Measurements from ENCODE around the gene DHX8. TPM values are rescaled to one million over a fixed set of nuclear protein-coding genes. Genes with fewer than 3 reads are reported as not detected.
"Not testable (repeated sequence)": the region's sequence is repeated elsewhere in the genome, so short reads cannot be mapped to it uniquely, and the experiment has no call there.

The DHX8 gene
- polyA plus RNA-seq, 6 donors from 2014 or later, result 20.5 to 40.4 (median 30.8) TPM

- H3K4me1 Mint-ChIP-seq; H3K9me3 Mint-ChIP-seq; H3K27ac Mint-ChIP-seq; DNase-seq; ATAC-seq (ENCODE audit: low read depth in 2 of 2); H3K36me3 Mint-ChIP-seq; H3K4me3 Mint-ChIP-seq: not testable (repeated sequence)
- H3K27me3 Mint-ChIP-seq, result peaks cover under 1 to 26% (median 14%) of the 10 kb centered on the region in 3 donors
Observed at GRCh38 chr17:43450791-43451190, 33.0 kb upstream of the DHX8 start.

- DNase-seq; H3K27ac Mint-ChIP-seq; H3K36me3 Mint-ChIP-seq; H3K4me3 Mint-ChIP-seq; ATAC-seq (ENCODE audit: low read depth in 2 of 2); H3K9me3 Mint-ChIP-seq; H3K4me1 Mint-ChIP-seq: not testable (repeated sequence)
- H3K27me3 Mint-ChIP-seq, result peaks cover 10 to 31% (median 15%) of the 10 kb centered on the region in 3 donors
Observed at GRCh38 chr17:43451741-43452140, 32.0 kb upstream of the DHX8 start.

GRCh38 chr17:43453331-43453812 lies 30.4 kb upstream of the DHX8 start:
- Mint-ChIP-seq H3K27me3 (peaks cover 11 to 25% (median 14%) of the 10 kb centered on the region in 3 donors), H3K9me3 (peaks cover 0 to 5% (median 0%) of the 10 kb centered on the region in 7 donors), H3K4me1 (no peaks in the 10 kb centered on the region), H3K4me3 (no peak overlapping the region), H3K27ac (no peak overlapping the region), H3K36me3 (no peaks in the 10 kb centered on the region)
- ATAC-seq (ENCODE audit: low read depth in 2 of 2), result no peak
- DNase-seq, result no peak

GRCh38 chr17:43454868-43455267 lies 28.9 kb upstream of the DHX8 start:
- Mint-ChIP-seq H3K4me1 (no peaks in the 10 kb centered on the region), H3K27me3 (peaks cover 13 to 14% (median 14%) of the 10 kb centered on the region in 3 donors), H3K4me3 (no peak overlapping the region), H3K9me3 (peaks cover 0 to 5% (median 0%) of the 10 kb centered on the region in 7 donors), H3K27ac (no peak overlapping the region), H3K36me3 (no peaks in the 10 kb centered on the region)
- DNase-seq (no peak), ATAC-seq (ENCODE audit: low read depth in 2 of 2) (no peak)

- DNase-seq, result no peak
- H3K27me3 Mint-ChIP-seq, result peaks cover 14 to 25% (median 23%) of the 10 kb centered on the region in 3 donors
- peaks cover 0 to 4% (median 0%) of the 10 kb centered on the region in 7 donors for H3K9me3 Mint-ChIP-seq
- H3K27ac Mint-ChIP-seq, result no peak overlapping the region
- H3K36me3 Mint-ChIP-seq, result no peaks in the 10 kb centered on the region
- H3K4me1 Mint-ChIP-seq, result no peaks in the 10 kb centered on the region
- no peak for ATAC-seq (ENCODE audit: low read depth in 2 of 2)
- H3K4me3 Mint-ChIP-seq, result no peak overlapping the region
Observed at GRCh38 chr17:43456029-43456428, 27.7 kb upstream of the DHX8 start.

- Mint-ChIP-seq H3K27ac (no peak overlapping the region), H3K4me1 (no peaks in the 10 kb centered on the region), H3K4me3 (no peak overlapping the region), H3K9me3 (peaks cover 0 to 1% (median 0%) of the 10 kb centered on the region in 7 donors), H3K36me3 (no peaks in the 10 kb centered on the region), H3K27me3 (peaks cover 14 to 23% (median 20%) of the 10 kb centered on the region in 3 donors)
- ATAC-seq (ENCODE audit: low read depth in 2 of 2) (no peak), DNase-seq (no peak)
Observed at GRCh38 chr17:43456661-43457361, 27.0 kb upstream of the DHX8 start.

- no peak for ATAC-seq (ENCODE audit: low read depth in 2 of 2)
- Mint-ChIP-seq H3K9me3 (peaks cover 0 to 1% (median 0%) of the 10 kb centered on the region in 7 donors), H3K4me3 (no peak overlapping the region), H3K27ac (no peak overlapping the region), H3K4me1 (no peaks in the 10 kb centered on the region), H3K27me3 (peaks cover 14 to 23% (median 20%) of the 10 kb centered on the region in 3 donors), H3K36me3 (no peaks in the 10 kb centered on the region)
- no peak for DNase-seq
Observed at GRCh38 chr17:43457362-43457692, 26.4 kb upstream of the DHX8 start.

GRCh38 chr17:43459878-43460277 lies 23.9 kb upstream of the DHX8 start:
- not testable (repeated sequence) for H3K4me1 Mint-ChIP-seq; ATAC-seq (ENCODE audit: low read depth in 2 of 2); H3K4me3 Mint-ChIP-seq; H3K9me3 Mint-ChIP-seq; DNase-seq; H3K27ac Mint-ChIP-seq; H3K36me3 Mint-ChIP-seq
- peaks cover 6 to 33% (median 28%) of the 10 kb centered on the region in 3 donors for H3K27me3 Mint-ChIP-seq

GRCh38 chr17:43461185-43461584 lies 22.6 kb upstream of the DHX8 start:
- H3K9me3 Mint-ChIP-seq, result peaks cover 0 to 1% (median 0%) of the 10 kb centered on the region in 7 donors
- H3K36me3 Mint-ChIP-seq, result no peaks in the 10 kb centered on the region
- no peaks in the 10 kb centered on the region for H3K4me1 Mint-ChIP-seq
- H3K4me3 Mint-ChIP-seq, result no peak overlapping the region
- ATAC-seq (ENCODE audit: low read depth in 2 of 2) (no peak), DNase-seq (no peak)
- peaks cover 5 to 38% (median 32%) of the 10 kb centered on the region in 3 donors for H3K27me3 Mint-ChIP-seq
- H3K27ac Mint-ChIP-seq, result no peak overlapping the region

- H3K9me3 Mint-ChIP-seq; H3K36me3 Mint-ChIP-seq; ATAC-seq (ENCODE audit: low read depth in 2 of 2): not testable (repeated sequence)
Observed at GRCh38 chr17:43462569-43462968, 21.2 kb upstream of the DHX8 start.

GRCh38 chr17:43463241-43463640 lies 20.5 kb upstream of the DHX8 start:
- DNase-seq, result no peak
- Mint-ChIP-seq H3K4me1 (no peaks in the 10 kb centered on the region), H3K9me3 (peaks cover 0 to 1% (median 0%) of the 10 kb centered on the region in 7 donors), H3K27me3 (peaks cover 0 to 36% (median 32%) of the 10 kb centered on the region in 3 donors), H3K36me3 (no peaks in the 10 kb centered on the region), H3K27ac (no peak overlapping the region), H3K4me3 (no peak overlapping the region)
- ATAC-seq (ENCODE audit: low read depth in 2 of 2), result no peak

More at GRCh38 chr17:43462569-43462968, 21.2 kb upstream of the DHX8 start:
- not testable (repeated sequence) for DNase-seq, H3K4me1 Mint-ChIP-seq, H3K27ac Mint-ChIP-seq, H3K4me3 Mint-ChIP-seq
- H3K27me3 Mint-ChIP-seq, result peaks cover 0 to 31% (median 26%) of the 10 kb centered on the region in 3 donors

- H3K4me3 Mint-ChIP-seq, result no peak overlapping the region
- peaks cover 0 to 44% (median 39%) of the 10 kb centered on the region in 3 donors for H3K27me3 Mint-ChIP-seq
- no peak overlapping the region for H3K27ac Mint-ChIP-seq
- no peaks in the 10 kb centered on the region for H3K36me3 Mint-ChIP-seq
- DNase-seq, result no peak
- H3K9me3 Mint-ChIP-seq, result peaks cover 0 to 1% (median 0%) of the 10 kb centered on the region in 7 donors
- H3K4me1 Mint-ChIP-seq, result no peaks in the 10 kb centered on the region
- ATAC-seq (ENCODE audit: low read depth in 2 of 2), result no peak
Observed at GRCh38 chr17:43464046-43464445, 19.7 kb upstream of the DHX8 start.

- no peaks in the 10 kb centered on the region for H3K36me3 Mint-ChIP-seq
- peaks cover 0 to 1% (median 0%) of the 10 kb centered on the region in 7 donors for H3K9me3 Mint-ChIP-seq
- H3K27ac Mint-ChIP-seq, result no peak overlapping the region
- DNase-seq, result no peak
- ATAC-seq (ENCODE audit: low read depth in 2 of 2), result no peak
- peaks cover 0 to 40% (median 36%) of the 10 kb centered on the region in 3 donors for H3K27me3 Mint-ChIP-seq
- no peak overlapping the region for H3K4me3 Mint-ChIP-seq
- no peaks in the 10 kb centered on the region for H3K4me1 Mint-ChIP-seq
Observed at GRCh38 chr17:43465049-43465448, 18.7 kb upstream of the DHX8 start.

- DNase-seq (no peak), ATAC-seq (ENCODE audit: low read depth in 2 of 2) (no peak)
- H3K27ac Mint-ChIP-seq, result no peak overlapping the region
- H3K4me3 Mint-ChIP-seq, result no peak overlapping the region
- H3K27me3 Mint-ChIP-seq, result peaks cover 4 to 41% (median 36%) of the 10 kb centered on the region in 3 donors
- H3K4me1 Mint-ChIP-seq, result no peaks in the 10 kb centered on the region
- H3K36me3 Mint-ChIP-seq, result no peaks in the 10 kb centered on the region
- peaks cover 0 to under 1% (median 0%) of the 10 kb centered on the region in 7 donors for H3K9me3 Mint-ChIP-seq
Observed at GRCh38 chr17:43467981-43468581, 15.7 kb upstream of the DHX8 start.

Data from naive B cell (primary cell).